Activated CD4-positive, alpha-beta T cell treated with anti-CD3 and anti-CD28 coated beads for 48 hours (primary cell): ENCODE data around the gene BTNL9.
"Not testable (repeated sequence)": the region's sequence is repeated elsewhere in the genome, so short reads cannot be mapped to it uniquely, and the experiment has no call there.

Source experiments
- DNase-seq: peaks from one replicate; pipeline ENCODE4 v3.0.0-alpha.2; 2020

BTNL9 gene

DNA sequence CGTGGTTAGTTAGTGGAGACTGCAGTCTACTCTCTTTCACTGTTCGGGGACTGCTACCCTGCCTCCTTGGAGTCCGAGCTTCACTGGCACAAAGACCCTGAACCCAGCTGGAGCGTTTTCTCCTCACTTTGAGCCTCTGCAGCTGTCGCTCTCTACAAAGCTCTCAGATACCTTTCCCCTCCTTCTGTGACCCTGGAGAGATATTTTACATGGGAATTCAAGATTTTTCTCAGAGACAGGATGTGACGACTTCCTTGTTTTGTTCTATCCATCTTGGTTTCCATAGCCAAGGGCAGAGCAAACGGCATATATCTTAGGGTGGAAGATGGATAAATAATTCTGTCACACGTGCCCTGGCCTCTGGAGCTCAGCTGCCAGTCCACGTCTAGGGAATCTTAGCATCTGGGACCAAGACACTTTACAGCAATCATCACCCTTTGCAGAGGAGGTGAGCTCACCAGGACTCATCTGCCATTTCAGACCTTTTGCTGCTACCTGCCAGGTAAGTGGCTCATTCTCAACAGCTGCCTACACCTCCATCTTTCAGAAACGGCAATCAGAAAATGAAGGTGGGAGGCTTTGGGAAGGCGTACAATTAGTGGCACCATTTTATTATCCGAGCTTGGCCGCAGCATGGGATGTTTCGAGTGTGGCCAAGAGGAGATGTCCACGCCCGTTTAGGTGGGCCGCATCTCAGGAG, at the start of gene BTNL9:
Gene BTNL9 (plus strand): TSS at position 336 of the 700 bp plus-strand sequence. CDS start 5,224 bp downstream, outside the sequence.
- DNase-seq: no peak

DNA sequence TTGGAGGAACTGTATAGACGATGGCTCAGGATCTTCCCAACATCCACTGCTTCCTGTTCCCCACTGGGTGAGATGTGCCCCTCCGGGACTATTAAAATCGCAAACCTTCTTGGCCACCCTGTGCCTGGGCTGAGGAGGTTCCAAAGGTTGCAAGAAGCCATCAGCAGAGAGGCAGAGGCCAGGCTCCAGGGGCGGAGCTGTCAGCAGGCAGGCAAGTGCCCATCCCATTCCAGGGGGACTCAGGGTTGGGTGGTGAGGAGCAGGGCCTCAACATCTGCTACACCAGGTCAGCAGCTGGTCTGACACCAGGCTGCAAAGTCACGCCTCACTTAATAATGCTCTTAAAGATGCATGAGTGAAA, 49.2 kb upstream of the BTNL9 start:
- no peak for DNase-seq

DNA sequence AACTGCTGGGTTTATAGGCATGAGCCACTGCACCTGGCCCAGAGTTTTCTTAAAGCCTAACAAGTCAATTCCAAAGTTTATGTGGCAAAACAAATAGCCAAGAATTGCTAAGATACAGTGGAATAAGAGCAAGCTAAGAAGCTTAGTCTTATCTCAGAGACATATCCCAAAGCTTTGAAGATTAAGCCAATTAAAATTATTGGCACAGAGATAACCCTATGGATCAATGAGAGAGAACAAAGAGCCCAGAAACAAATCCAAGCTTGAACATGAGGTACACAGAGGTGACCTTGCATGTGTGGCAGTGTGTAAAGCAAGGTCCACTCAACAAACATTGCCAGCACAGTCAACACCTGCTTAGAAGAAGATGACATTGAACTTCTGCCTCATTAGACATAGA, 38.1 kb upstream of the BTNL9 start:
- DNase-seq: no peak

DNA sequence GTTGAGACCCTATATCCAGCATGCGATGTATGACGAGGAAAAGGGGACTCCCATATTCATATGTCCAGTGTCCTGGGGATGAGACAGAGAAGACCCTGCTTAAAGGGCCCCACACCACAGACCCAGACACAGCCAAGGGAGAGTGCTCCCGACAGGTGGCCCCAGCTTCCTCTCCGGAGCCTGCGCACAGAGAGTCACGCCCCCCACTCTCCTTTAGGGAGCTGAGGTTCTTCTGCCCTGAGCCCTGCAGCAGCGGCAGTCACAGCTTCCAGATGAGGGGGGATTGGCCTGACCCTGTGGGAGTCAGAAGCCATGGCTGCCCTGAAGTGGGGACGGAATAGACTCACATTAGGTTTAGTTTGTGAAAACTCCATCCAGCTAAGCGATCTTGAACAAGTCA, 34.3 kb upstream of the BTNL9 start:
- no peak for DNase-seq

DNA sequence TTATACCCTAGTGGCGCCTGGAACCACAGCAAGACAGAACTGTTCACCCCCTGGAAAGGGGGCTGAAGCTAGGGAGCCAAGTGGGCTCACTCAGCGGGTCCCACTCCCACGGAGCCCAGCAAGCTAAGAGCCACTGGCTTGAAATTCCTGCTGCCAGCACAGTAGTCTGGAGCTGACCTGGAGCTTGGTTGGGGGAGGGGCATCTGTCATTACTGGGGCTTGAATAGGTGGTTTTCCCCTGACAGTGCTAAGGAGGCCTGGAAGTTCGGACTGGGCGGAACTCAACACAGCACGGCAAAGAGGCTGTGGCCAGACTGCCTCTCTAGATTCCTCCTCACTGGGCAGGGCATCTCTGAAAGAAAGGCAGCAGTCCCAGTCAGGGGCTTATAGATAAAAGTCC, 31.9 kb upstream of the BTNL9 start:
- DNase-seq: no peak

DNA sequence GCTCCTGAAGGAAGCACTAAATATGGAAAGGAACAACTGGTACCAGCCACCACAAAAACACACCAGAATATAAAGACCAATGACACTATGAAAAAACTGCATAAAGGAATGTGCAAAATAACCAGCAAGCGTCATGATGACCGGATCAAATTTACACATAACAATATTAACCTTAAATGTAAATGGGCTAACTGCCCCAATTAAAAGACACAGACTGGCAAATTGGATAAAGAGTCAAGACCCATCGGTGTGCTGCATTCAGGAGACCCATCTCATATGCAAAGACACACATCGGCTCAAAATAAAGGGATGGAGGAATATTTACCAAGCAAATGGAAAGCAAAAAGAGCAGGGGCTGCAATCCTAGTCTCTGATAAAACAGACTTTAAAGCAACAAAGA, 30.0 kb upstream of the BTNL9 start:
- DNase-seq: not testable (repeated sequence)

DNA sequence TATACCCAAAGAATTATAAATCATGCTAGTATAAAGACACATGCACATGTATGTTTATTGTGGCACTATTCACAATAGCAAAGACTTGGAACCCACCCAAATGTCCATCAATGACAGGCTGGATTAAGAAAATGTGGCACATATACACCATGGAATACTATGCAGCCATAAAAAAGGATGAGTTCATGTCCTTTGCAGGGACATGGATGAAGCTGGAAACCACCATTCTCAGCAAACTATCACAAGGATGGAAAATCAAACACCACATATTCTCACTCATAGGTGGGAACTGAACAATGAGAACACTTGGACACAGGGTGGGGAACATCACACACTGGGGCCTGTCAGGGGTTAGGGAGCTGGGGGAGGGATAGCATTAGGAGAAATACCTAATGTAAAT, 25.4 kb upstream of the BTNL9 start:
- DNase-seq: not testable (repeated sequence)

DNA sequence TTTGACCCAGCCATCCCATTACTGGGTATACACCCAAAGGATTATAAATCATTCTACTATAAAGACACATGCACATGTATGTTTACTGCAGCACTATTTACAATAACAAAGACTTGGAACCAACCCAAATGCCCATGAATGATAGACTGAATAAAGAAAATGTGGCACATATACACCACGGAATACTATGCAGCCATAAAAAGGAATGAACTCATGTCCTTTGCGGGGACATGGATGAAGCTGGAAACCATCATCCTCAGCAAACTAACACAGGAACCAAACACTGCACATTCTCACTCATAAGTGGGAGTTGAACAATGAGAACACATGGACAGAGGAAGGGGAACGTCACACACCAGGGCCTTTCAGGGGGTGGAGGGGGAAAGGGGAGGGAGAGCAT, 22.6 kb upstream of the BTNL9 start:
- not testable (repeated sequence) for DNase-seq

DNA sequence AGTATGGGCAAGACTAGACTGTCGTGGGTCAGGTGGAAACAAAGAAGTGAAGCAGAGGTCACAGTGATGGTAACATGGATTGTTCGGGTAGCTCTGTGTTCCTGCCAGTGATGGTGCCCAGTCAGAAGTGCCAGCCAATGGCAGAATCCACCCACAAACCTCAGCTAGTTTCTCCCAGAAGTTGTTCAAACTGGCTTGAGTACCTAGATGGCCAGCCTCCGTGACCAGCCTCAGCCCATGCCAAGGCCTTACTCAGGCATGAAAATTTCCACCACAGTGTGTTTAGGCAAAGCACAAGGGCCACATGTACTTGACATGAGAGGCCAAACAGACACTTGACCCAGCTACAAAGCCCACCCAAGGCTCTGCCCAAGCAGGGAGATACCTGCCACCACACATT, 19.4 kb upstream of the BTNL9 start:
- DNase-seq: no peak

DNA sequence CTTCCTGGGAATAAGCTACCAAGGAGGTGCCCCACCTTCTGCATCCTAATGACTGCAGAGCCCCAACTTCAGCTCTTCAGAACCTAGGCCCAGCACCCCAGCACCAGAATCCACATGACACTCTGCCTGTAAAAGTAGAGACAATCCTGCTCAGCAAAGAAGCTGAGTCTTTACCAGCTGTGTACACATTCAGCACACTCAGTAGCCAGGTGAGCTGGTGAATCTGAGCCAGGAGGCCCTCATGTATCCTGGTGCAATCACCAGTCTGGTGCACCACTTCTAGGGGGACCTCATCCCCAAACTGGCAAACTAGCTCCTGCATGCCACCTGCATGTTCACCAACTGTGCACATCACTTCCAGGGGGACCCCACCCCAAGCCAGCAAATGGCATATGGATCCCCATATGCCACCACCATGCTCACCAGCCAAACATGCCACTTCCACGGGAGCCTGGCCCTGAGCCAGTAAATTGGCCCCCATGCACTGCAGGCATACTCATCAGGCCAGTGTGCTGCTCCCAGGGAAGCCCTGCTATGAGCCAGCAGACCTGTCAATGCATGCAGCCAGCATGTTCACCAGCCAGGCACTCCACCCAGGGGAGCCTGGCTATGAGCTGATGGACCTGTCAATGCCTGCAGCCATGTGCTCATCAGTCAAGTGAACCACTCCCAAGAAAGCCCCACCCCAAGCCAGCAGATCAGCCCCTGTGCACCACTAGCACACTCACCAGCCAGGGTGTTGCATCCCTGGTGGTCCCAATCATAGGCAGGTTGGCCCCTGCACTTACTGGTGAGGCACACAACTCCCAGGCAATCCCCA, 15.6 kb upstream of the BTNL9 start:
- no peak for DNase-seq

DNA sequence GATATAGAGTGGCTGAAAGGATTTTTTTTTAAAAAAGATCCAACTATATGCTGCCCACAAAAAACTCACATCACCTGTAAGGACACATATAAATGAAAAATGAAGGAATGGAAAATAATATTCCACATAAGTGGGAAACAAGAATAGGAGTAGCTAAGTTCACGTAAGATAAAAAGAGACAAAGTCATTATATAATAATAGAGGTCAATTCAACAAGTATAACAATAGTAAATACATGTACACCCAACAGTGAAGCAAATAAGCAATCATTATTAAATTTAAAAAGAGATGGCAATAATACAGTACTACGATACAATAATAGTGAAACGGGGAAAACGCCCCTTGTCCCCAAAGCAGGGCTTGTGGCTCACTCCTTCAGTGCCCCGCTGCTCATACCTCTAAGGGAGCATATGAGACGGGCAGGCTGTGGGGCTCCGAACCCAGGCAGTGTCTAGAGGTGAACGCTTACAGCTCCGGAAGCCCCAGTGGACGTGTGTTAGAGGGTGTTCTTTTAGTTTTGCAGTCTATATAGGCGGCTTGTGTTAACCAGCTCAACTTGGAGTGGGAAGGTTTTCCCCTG, 12.5 kb upstream of the BTNL9 start:
- DNase-seq: no peak

DNA sequence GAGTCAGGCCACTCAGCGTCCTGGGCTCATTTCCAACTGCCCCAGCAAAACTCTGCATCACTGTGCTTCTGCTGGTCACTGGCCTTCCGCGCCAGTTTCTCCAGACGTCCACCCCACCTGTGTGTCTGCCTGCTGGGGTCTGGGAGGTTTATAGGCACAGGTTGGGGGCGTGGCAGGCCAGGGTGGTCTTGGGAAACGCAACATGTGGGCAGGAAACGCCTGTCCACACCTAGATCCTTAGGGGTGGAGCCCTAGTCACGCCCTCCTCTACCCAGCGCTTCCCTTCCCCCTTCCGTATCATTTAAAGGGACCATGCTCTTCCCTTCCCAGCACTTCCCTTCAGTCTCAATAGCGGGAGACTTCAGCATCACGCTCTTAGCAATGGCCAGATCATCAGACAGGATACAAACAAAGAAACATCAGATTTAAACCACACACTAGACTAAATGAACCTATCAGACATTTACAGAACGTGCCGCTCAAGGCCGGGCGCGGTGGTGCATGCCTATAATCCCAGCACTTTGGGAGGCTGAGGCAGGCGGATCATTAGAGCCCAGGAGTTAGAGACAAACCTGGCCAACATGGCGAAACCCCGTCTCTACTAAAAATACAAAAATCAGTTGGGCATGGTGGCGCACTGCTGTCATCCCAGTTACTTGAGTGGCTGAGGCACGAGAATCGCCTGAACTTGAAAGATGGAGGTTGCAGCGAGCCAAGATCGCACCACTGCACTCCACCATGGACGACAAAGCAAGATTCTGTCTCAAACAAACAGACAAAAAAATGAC, 11.8 kb upstream of the BTNL9 start:
- DNase-seq: no peak

DNA sequence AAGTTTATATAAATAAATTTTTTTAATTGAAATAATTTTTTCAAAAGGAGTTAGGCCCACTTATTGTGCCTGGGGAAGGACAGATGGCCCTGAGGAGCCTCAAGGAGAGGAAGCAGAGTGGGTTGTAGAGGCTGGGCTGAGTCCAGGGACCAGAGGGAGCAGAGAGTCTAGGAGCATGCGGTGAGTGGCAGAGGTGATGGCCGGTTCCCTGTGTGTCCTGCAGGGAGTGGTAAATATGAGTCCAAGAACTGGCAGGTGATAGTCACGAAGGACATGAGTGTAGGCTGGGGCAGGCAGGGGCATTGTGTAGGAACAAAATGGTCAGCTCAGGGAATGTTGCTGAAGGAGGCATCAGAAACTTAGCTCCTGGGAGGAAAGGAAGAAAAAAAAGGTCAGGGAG, 8.3 kb upstream of the BTNL9 start:
- no peak for DNase-seq

DNA sequence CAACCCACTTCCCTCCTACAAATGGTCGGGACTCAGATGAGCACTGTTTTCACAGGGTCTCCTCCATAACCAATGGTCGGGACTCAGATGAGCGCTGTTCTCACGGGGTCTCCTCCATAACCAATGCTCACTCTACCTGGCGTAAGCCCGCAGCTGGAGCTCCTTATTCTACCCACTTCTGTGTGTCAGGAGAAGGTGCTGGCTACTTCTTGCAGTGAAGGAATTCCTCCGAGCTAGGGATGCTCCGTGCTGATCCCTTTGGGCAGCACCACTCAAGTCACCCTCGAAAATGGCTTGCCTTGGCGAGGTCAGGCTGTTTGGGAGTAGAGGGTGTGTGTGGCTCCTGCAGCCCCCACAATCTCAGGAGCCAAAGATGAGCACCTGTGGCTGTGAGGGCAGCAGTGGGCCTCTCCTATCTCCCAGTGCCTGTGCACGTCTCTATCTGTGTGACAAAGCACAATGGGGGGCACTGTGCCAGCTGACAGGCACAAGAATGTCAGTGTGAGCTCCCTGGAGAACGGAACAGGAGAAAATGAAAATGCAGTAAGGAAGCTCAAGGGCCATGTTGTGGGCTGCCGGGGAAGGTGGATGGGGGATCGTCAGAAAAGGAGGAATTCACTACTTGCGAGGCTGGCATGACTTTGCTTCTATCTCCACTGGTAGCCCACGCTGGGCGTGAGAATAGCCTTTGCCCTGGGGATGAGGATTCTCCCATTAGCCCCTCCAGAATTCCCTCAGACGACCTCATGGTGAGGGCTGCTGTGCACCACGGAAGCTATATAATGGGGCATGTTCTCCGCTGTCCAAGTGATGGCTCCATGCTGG, 3.9 kb upstream of the BTNL9 start:
- DNase-seq: no peak

DNA sequence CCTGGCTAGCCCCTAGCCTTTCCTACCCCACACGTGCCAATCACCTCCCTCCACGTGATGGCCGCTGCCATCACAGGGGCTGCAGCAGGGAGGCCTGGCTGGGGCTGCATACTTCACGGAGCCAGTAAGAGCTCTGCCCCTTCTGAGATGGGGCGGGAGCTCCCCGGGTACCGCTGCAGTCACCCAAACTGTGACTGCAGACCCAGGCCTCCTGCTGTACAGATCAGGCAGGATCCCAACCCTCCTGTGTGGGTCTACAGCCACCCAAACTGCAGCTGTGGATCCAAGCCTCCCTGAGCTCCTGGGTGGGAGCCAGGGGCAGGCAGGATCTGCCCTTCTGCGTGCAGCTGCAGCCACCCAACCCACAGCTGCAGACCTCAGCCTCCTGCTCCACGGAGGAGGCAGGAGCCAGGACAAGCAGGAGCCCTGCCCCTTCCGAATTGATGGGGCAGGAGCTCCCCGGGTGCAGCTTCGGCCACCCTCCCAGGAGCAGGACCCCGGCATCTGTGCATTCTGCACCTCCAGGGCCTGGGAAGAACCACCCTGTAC, 3.2 kb upstream of the BTNL9 start:
- DNase-seq: no peak

DNA sequence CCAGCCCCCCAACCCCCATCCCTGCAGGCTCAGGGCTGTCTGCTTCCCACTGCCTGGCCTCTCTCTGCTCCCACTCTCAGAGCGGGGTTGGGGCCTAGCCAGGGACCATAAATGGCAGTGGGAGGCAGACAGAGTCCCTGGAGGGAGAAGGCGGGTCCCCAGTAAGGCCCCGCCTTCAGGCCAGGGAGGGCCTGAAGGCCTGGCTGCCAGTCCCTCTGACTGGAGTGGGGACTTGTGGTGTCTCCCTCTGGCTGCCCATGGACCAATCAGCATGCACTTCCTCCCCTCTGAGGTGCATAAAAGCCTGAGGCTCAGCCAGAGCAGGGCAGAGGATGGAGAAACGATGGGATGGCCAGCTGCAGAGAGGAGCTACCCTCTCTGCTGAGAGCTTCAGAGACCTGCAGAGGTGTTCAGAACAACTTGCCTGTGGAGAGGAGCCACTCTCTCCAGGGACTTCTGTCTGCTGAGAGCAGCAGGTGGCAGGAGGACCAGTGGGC, 2.7 kb upstream of the BTNL9 start:
- no peak for DNase-seq

DNA sequence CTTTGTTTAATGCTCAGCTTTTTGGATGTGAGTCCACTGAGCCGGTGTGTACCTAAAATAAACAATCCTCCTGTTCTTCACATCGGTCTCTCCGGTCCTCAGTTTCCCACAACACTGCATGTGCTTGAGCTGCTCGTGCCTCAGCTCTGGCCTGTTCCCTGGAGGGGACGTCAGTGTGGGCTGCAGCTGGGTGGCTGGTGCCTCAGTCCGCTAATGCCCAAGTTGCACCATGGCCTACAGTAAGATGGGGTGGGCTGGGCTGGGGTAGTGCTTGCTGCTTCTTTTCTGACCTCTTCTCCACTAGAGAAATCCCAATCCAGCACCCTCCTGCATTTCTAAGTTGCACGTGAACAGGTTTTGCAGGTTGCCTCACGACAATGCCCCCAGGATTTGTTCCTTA, 595 bp upstream of the BTNL9 start:
- no peak for DNase-seq

DNA sequence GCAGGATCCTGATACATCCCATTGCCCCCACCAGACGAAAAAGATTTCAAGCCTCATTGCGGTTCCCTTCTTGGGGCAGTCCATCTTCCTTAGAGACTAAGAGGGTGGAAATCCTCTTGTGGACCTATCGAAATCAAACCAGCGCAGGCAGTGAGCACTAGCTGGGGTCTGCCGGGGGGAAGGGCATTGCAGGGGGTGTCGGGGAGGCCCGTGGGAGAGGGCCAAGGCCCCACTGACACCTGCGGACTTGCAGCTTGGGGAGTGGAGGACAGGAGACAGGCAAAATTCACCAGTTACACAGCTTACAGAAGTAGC, 522 bp downstream of the BTNL9 start:
- no peak for DNase-seq

DNA sequence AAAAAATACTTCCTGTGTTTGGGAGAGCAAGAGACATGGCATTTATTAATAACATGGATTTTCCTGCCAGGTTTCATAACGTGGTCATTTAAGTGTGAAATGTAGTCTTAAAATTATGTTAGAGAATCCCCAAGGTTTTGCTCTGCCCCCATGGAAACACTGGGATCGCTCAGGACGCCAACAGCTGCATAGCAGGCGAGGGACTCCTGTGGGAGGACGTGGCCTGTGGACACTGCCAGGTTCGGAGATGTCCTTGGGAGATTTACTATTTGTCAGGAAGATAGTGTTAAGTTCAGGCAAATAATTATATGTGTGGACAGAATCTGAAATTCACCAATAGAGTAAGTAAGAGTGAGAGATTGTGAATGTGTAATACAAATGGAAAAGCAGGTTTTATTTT, 977 bp downstream of the BTNL9 start:
- no peak for DNase-seq

DNA sequence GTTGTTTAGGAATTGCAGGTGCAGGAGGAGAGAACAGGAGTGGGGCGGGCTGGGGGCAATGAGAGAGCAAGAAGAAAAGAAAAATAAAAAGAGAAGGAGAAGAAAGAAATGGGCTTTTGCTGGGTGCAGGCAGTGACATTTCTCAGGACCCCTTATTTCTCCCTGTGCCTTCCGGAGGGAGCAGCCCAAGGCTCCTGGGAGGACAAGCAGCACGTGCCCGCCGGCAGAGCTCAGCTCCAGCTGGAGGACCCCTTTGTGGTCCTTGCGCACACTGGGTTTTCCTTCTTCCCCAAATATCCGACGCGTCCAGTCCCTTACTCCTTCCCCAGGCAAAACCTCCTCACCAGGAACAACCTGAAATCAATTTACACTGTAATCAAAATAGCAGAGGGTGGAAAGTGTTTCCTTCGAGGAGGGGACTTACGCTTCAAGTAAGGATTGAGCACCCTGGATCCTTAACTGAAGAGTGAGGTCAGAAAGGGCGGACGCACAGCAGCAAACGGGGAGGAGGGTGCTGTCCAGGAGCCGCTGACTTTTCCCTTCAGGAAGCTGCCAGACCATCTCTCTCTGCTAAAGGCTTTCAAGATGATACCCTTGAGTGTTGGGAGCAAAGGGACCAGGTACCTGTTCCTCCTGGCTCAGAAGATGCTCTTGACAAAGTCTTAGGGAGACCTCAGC, 2.1 kb downstream of the BTNL9 start:
- no peak for DNase-seq

DNA sequence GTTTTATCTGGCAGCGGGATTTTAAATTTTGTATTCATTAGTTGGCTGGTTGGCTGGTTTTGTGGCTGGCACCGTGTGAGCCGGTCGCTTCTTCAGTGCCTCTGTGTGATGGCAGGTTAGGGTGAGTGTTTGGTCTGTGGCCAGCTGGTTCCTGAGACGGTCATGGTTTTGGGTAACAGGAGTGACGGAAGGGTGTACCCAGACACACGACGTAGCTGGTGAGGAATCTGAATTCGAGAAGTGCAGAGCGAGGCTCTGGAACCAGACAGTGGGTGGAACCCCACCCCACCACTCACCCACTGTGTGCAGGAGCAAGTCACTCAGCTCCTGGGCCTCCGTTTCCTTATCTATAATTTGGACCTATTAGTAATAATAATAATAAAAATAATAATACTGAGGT, 2.7 kb downstream of the BTNL9 start:
- DNase-seq: no peak
